ENCODE results near the gene PPP1R14B.

Gene PPP1R14B

DNA sequence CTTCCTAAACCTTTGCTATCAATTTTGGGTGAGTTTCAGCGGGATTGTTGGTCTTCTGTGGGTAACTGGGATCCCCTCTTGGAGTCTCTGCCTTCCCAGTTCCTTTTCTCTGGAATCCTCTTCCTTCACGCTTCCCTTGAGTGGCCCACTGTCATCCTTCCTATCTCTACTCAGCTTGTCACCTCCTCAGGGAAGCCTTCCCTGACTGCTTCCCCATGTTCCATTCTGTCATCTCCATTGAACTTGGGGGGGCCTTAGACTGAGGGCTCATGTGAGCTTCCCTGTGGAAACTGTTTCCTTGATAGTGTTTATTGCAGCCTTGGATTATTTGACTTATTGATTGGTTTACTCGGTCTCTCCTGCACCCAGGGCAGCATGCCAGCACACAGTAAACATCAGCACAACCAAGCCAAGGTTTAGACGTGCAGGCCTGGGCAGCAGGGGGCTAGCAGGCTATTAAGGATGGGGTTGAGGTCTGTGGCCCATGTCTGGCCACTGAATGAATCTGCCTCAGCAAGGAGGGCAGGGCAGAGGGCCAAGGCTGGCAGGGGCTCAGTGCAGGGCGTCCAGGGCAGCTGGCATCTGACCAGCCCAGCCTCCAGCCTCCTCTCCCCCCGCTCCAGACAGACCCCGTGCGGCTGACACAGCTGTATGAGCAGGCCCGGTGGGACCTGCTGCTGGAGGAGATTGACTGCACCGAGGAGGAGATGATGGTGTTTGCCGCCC lies 28.0 kb downstream of the PPP1R14B start:
- in situ Hi-C loops (cut with MboI; ENCODE audit: low sequenced_read_pairs) = no loop called here

DNA sequence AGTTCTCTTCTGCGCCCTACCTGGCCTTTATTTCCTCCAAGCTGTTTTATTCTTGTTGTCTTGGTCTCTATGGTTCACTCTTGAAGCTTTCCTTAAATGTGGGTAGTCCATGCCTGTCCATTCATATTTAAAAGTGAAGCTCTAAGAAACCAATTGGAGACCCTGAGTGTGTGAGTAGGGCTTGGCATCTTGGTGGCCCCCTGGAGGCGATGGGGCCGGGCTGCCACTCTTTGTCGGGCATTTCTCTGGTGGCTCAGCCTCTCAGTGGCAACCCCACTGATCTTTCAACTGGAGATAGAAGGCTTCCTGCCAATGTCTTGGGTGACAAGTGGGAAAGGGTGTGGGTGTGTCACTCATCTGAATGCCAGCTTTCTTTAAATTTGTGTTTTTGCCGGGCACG lies 29.9 kb downstream of the PPP1R14B start:
- in situ Hi-C loops (cut with MboI; ENCODE audit: low sequenced_read_pairs) = no loop called here

DNA sequence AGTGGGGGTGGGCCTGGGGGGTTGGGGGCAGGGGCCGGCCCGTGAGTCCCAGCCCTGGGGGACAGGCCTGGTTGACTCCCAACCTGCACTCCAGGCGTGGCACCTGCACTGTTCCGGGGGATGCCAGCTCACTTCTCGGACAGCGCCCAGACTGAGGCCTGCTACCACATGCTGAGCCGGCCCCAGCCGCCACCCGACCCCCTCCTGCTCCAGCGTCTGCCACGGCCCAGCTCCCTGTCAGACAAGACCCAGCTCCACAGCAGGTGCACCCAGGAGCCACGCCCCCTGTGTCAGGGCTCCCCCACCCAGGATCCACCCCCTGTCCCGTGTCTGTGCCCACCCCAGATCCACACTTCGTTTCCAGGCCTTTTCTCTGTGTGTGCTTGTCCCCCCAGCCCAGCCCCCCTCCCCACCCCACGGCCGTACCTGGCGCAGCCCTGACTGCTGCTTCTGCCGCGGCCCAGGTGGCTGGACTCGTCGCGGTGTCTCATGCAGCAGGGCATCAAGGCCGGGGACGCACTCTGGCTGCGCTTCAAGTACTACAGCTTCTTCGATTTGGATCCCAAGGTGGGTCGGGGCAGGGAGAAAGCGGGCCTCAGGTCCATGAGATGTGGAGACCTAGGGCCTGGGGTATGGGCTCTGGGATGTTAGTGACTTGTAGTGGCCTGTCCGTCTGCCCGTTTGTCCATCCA lies 35.4 kb downstream of the PPP1R14B start:
- in situ Hi-C loops (cut with MboI; ENCODE audit: low sequenced_read_pairs) = no loop called here

DNA sequence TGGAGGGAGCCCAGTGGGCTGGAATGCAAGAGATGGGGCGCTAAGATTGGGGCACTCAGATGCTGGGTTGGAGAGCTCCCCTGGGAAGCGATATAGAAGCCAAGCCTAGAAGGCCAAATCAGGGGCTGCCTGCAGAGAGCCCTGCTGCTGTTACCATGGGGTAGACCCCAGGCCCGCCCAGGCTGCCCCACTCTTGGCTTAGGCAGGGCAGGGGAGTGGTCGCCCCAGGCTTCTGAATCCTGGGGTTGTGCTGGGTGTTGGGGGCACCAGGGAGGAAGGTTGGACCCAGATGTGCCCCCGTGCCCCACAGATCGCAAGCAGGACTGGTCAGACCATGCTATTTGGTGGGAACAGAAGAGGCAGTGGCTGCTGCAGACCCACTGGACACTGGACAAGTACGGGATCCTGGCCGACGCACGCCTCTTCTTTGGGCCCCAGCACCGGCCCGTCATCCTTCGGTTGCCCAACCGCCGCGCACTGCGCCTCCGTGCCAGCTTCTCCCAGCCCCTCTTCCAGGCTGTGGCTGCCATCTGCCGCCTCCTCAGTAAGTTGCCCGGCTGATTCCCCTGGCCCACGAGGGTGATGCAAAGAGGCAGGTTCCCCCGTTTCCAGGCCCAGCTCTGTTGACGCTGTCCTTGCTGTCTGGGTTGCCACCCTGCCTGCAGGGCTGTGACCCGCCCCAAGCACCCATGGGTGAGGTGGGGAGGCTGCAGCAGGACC lies 36.3 kb downstream of the PPP1R14B start:
- in situ Hi-C loops (cut with MboI; ENCODE audit: low sequenced_read_pairs) = no loop called here

DNA sequence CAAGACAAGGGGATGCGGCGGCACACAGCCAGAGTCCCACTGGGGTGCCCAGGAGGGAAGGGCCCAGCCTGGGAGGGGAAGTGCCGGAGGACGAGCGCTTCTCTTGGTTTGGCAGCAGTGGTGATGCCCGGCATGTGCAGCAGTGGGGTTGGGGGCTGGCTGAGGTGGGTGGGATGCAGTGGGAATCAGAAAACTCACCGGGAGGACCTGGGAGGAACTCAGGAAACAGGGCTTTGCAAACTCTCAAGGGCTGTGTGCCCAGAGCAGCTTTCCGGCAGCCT lies 37.2 kb downstream of the PPP1R14B start:
- in situ Hi-C loops (cut with MboI; ENCODE audit: low sequenced_read_pairs) = no loop called here

DNA sequence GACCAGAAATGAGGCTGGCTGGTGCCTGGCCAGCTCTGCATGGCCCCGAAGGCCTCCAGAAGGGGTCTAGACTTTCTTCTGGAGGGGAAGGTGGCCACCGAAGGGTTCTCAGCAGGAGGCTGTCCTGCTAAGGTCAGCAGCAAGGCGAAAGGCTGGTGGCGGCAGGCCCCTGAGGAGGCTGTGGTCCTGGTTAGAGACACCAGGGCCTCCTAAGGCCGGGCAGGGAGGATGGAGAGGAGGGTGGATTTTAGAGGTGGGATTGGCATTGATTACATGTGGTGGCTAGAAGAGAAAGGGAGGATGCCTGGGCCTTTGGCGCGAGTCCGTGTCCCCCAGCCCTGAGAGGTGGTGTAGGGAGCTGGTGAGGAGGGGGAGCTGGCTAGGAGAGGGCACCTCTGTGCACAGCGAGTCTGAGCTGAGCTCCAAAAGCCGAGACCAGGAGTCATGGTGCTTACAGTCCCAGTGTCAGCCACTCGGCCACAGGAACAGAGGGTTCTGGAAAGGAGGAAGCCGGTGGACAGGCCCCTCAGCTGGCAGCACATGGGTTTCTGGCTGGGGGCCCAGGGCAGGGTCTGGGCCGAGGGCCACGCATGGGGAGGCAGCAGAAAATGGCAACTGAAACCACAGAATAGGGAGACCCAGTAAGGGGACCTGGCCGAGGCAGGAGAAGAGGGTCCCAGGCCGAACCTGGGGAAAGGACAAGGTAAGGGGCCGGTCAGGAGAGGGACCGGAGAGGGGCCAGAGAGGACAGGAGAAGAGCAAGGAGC lies 37.8 kb downstream of the PPP1R14B start:
- in situ Hi-C loops (cut with MboI; ENCODE audit: low sequenced_read_pairs) = no loop called here

DNA sequence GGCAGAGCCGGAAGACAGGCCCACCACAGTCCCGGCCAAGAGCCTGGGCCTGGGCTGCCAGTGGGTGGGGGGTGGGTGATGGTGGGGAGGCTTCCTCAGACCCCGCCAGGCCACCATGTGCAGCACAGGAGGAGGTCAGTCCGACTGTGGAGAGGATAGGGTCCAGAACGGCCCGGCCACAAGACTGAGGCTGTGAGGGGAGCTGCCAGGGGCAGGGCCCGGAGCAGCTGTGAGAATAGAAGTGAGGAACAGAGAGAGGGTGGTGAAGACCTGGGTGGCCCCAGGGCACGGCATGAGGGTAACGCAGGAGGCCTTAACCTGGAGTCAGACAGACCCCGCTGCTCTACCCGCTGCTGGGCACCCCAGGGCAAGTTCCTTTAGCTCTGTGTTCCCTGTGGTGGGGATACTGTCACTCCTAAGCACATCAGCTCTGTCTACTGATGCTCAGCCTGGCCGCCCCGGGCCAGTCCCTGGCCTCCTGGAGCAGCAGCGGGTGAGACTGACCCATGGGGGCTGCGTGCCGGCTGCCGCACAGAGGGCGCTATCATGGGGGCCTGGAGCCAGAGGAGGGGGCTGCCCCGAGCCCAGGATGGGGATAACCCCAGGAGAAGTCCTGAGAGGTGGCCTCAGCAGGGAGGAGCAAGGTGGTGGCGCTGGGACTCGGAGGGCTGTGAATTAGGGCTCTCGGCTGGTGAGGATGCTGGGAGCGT lies 38.5 kb downstream of the PPP1R14B start:
- in situ Hi-C loops (cut with MboI; ENCODE audit: low sequenced_read_pairs) = no loop called here

DNA sequence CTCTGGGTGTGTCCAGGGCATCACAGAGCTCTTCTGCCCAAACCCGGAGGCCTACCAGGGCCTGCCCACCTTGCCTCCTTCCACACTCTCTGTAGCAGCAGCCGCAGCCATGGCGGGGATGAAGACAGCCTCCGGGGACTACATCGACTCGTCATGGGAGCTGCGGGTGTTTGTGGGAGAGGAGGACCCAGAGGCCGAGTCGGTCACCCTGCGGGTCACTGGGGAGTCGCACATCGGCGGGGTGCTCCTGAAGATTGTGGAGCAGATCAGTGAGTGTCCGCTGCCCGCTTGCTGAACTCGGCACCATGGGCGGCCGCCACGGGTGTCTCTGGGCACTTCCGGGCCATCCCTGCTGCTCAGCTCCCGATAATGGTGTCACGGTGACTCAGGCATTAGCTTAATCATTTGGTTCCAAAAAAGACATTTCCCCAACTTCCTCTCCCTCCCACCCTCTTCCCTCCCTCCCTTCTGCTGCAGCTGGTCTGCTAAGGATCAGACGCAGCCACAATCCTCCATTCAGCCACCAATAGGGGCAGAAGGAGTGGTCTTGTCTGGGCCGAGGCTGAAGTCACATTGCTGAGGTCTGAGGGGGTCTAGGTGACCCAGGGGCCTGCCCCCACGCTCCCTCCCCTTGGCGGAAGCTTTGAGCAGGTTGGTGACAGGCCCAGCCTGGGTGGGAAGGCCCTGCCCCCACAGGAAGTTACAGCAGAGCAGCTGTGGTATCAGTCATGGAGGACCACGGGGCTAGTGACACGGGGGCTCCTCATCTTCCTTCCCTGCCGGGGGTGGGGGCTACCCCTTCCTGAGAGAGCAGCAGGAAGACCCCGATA lies 39.3 kb downstream of the PPP1R14B start:
- in situ Hi-C loops (cut with MboI; ENCODE audit: low sequenced_read_pairs) = no loop called here

DNA sequence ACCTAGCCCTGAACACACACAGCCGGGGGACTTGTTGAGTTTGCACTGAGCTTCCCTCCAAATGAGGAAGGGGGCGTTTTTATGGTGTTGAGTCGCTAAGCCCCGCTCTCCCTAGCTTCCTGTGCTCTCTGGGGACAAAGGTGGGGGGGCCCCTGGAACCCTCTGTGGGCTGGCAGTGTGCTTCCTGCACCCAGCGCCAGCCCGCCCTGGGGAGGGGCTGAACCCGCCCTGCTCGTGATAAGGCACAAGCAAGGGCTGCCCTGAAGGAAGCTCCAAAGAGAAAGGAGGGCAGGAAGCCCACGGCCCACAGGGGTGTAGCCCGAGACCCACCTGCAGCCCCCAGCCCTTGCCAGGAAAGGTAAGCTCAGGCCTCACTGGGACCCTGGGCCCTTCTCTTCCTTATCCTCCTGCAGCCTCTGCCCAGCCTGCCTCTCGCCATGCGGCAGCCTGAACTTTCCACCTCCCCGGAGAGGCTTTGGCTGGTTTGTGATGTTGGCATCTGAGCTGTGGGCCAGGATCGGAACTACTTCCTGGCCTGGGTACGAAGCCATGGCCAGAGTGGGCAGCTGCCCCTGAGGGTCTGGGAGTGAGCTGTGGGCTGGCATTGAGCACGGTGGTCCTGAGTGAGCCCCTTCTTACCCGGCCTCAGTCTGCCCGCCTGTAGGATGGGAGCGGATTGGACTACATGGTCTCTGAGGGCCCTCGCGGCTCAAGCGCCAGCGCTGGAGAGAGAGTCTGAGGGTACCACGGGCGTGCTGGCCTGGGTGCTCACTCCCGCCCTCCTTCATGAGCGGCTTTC lies 40.1 kb downstream of the PPP1R14B start, which contains the start of gene FERMT3:
Gene FERMT3, plus strand, starts transcription at position 265 of the 799 bp plus-strand sequence. CDS start 644 bp downstream, outside the sequence.
- in situ Hi-C loops (cut with MboI; ENCODE audit: low sequenced_read_pairs) = no loop called here

DNA sequence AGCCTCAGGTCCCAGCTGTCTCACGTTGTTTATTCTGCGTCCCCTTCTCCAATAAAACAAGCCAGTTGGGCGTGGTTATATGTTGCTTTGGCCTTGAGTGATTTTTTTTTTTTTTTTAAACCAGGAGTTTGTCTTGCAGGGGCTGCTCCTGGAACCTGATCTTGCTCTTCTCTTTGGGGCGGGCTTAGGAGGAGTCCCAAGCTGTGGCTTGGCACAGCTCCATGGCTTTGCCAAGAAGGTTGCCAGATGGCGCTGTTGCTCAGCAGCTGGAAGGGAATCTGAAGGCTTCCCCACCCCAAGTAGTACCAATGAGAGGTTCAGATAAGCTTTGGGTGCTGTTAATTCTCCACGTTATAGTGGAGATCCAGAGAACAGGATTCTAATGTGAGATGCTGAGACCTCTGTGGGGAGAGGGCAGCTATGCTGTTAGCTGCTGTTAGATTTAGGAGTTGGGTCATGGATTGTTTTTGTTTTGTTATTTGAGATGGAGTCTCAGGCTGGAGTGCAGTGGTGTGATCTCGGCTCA lies 42.2 kb downstream of the PPP1R14B start:
- in situ Hi-C loops (cut with MboI; ENCODE audit: low sequenced_read_pairs) = no loop called here

DNA sequence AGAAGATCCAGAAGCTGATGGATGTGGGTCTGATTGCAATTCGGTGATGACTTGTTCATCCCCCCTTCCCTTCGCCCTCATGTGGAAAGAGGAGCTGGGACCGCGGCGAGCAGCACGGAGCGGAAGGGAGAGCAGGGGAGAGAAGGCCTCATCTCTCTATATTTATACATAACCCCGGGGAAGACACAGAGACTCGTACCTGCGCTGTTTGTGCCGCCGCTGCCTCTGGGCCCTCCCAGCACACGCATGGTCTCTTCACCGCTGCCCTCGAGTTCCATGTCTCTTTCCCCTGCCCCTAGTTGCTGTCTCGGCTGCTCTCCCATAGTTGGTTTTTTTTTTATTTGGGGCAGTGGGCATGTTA lies 42.7 kb downstream of the PPP1R14B start:
- in situ Hi-C loops (cut with MboI; ENCODE audit: low sequenced_read_pairs) = no loop called here

DNA sequence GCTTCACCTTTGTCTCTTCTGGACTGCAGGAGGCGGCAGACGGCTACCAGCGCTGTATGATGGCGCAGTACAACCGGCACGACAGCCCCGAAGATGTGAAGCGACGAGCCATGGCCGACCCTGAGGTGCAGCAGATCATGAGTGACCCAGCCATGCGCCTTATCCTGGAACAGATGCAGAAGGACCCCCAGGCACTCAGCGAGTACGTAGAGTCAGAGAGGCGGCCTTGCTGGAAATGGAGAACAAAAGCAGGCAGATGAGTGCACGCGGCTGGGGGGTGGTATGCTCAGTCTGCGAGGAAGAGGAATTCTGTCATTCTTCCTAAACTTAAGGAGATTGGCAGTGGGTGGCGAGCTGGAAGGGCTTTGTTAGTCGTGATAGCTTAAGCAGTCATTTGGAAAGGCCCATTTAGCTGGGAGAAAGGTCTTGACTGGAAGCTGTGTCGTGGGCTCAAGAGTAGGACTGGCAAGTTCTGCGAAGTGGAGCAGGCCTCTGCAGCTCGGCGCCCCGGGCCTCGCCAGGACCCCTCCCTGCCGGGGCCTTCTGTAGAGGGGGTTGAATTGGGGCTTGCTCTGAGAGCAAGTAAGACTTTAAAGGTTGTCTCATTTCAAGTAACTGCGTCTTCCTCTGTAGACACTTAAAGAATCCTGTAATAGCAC lies 43.2 kb downstream of the PPP1R14B start:
- in situ Hi-C loops (cut with MboI; ENCODE audit: low sequenced_read_pairs) = no loop called here

DNA sequence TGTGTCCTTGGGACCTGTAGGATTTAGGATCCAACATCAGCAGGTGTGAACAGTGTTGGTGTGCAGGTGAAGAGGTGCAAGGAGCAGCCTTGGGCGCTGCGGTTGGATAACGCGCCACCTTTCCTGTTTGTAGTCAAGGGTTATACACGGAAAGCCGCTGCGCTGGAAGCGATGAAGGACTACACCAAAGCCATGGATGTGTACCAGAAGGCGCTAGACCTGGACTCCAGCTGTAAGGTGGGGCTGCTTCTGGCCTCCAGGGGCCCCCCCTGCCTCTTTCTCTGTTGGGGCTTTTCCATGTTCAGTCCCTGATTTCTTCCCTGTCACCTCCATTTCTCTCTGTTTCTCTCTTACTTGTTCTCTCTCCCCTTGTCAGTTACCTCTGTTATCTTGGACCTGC lies 43.8 kb downstream of the PPP1R14B start:
- in situ Hi-C loops (cut with MboI; ENCODE audit: low sequenced_read_pairs) = no loop called here

DNA sequence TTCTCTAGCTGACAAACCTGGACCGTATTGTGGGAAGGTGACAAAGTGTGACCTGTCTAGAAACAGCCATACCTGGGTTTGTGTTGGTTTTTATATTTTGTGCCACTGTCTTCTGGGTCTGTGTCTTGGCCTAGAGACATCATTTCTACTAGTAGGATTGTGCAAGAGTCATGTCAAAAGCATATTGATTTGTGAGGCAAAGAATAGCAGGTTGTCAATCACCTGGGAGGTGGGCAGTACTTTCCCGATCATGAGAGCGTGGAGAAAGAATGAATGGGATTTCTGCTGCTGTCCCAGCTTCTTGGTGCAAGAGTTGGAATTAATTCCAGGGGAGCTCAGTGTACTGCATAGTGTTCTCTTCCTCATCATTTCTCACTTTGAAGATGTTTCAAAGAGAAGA lies 45.2 kb downstream of the PPP1R14B start:
- in situ Hi-C loops (cut with MboI; ENCODE audit: low sequenced_read_pairs) = no loop called here

DNA sequence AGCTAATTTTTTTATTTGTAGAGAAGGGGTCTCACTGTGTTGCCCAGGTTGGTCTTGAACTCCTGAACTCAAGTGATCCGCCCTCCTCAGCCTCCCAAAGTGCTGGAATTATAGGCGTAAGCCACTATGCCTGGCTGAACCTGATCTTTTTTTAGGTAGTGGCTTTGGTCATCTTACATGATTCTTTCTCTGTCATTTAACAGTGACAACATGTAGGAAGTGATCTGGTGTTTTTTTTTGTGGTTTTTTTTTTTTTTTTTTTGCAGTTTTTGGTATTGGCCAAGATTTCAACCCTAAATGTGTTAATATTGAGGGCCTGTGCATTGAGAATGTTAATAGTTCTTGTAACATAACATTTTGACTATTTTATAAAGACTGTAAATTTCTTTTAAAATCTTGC lies 48.2 kb downstream of the PPP1R14B start:
- in situ Hi-C loops (cut with MboI; ENCODE audit: low sequenced_read_pairs) = no loop called here

DNA sequence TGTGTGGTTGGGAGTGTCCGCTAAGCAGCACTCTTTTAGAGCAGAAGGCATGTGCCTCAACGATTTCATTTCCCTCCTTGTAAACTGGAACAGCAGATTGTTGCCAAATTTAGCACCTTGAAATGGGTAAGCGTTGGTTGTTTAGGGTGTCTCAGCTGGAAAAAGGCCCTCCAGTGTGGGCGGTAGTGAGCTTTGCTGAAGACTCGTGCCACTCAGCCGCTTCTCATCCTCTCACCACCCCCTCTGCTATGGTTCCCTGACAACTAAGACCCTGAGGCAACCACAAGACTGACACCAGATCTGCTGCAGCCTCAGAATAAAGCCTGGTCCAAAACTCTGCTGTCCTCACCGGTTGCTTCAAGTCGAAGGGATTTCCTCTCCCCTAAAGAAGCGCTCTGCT lies 50.1 kb downstream of the PPP1R14B start:
- in situ Hi-C loops (cut with MboI; ENCODE audit: low sequenced_read_pairs) = no loop called here
